K562 (cell line): ENCODE data around the gene PLA2G15. TPM values are rescaled to one million over a fixed set of nuclear protein-coding genes. Genes with fewer than 3 reads are reported as not detected.

Experiments
- ATAC-seq: fragments of 200-7000 bp; cut with Tn5 transposase; 3 replicates; pipeline ENCODE4 v1.9.1; 2020; ENCODE audit warnings: moderate library complexity
- BruUV-seq: library from RNA; stranded (reverse); fragments of 400-500 nt; replicated peaks from 2 replicates; lab custom pipeline; 2021; lab: Mats Ljungman, UMichigan
- CTCF ChIA-PET: fragments of 300-600 bp; formaldehyde crosslinking; extraction: SDS; loops from one replicate; lab custom pipeline; 2021; ENCODE audit warnings: low intra/inter-chr PET ratio; lab: Yijun Ruan, JAX
- POLR2A ChIA-PET: fragments of 300-600, 350-650 bp; sonication (Branson Sonifier 250); formaldehyde crosslinking; extraction: SDS; loops from one replicate; lab custom pipeline; 2021; ENCODE audit warnings: antibody characterized with exemption, inconsistent platforms; lab: Yijun Ruan, JAX
- DNase-seq, 4 experiments: peaks; one replicate each; pipeline versions ENCODE4 v3.0.0 to v3.0.0-alpha.2; 2011 to 2018; ENCODE audit warnings: low spot score in 3 of 4, mixed read lengths in 3 of 4; ENCODE audit errors: extremely low read depth in 1 of 4
- FAIRE-seq: peaks from 2 replicates; lab custom pipeline; 2011; peaks lifted over from hg19 to GRCh38; lab: Jason Lieb, UNC
- H2AFZ ChIP-seq: 2 replicates; pipeline ENCODE4 v1.6.0; 2011; ENCODE audit warnings: low read depth, low read length, control low read depth, inconsistent platforms
- H3K27ac ChIP-seq: fragments of 200-600 bp; 3 replicates; pipeline ENCODE4 v1.8.0; 2011; ENCODE audit warnings: low read depth, mild to moderate bottlenecking, control low read depth, inconsistent platforms, low read length, moderate library complexity, mixed read lengths; ENCODE audit errors: extremely low read depth
- H3K27me3 ChIP-seq, 2 experiments: fragments of 300-600 bp in 1 of 2; 2 replicates in 1 of 2; 3 replicates in 1 of 2; pipeline versions ENCODE4 v1.6.0 to v1.8.0; 2011; ENCODE audit warnings: inconsistent platforms in 2 of 2, low read length in 2 of 2, mild to moderate bottlenecking in 1 of 2, mixed read lengths in 1 of 2, moderate library complexity in 1 of 2; ENCODE audit not compliant: control insufficient read depth in 2 of 2, insufficient read depth in 2 of 2
- H3K36me3 ChIP-seq: fragments of 300-600 bp; 3 replicates; pipeline ENCODE4 v1.8.0; 2011; ENCODE audit warnings: mild to moderate bottlenecking, low read length, inconsistent platforms; ENCODE audit not compliant: control insufficient read depth, insufficient read depth
- H3K4me1 ChIP-seq, 2 experiments: fragments of 200-600 bp in 1 of 2; replicated peaks in 1 of 2; 2 replicates in 1 of 2; 3 replicates in 1 of 2; pipeline versions ENCODE4 v1.5.1 to v1.8.0; 2011; ENCODE audit warnings: inconsistent platforms in 2 of 2, low read length in 2 of 2, mild to moderate bottlenecking in 1 of 2, mixed read lengths in 1 of 2, moderate library complexity in 1 of 2; ENCODE audit not compliant: control insufficient read depth in 2 of 2, insufficient read depth in 2 of 2
- H3K4me2 ChIP-seq: 2 replicates; pipeline ENCODE4 v1.6.1; 2011; ENCODE audit warnings: low read length, control low read depth, inconsistent platforms, mixed read lengths; ENCODE audit not compliant: insufficient read depth
- H3K4me3 ChIP-seq: fragments of 200-600 bp; sonication (generic), shearing (Covaris generic); 2 replicates; pipeline ENCODE4 v1.5.1; 2016; ENCODE audit warnings: control low read depth, inconsistent platforms
- H3K79me2 ChIP-seq: fragments of 200-600 bp; 3 replicates; pipeline ENCODE4 v1.8.0; 2011; ENCODE audit warnings: low read length, inconsistent platforms; ENCODE audit not compliant: control insufficient read depth, insufficient read depth
- H3K9ac ChIP-seq, 2 experiments: 2 replicates each; pipeline versions ENCODE4 v1.6.0 to v1.6.1; 2011; ENCODE audit warnings: low read depth in 2 of 2, low read length in 2 of 2, control low read depth in 1 of 2, inconsistent platforms in 1 of 2, mild to moderate bottlenecking in 1 of 2, mixed read lengths in 1 of 2; ENCODE audit not compliant: insufficient read depth in 1 of 2
- H3K9me1 ChIP-seq: one replicate; pipeline ENCODE4 v1.6.0; 2011; ENCODE audit warnings: inconsistent platforms, mild to moderate bottlenecking, low read length, moderate library complexity; ENCODE audit not compliant: control insufficient read depth, insufficient read depth
- H3K9me3 ChIP-seq: replicated peaks from 2 replicates; pipeline ENCODE4 v1.5.1; 2011; ENCODE audit warnings: low read depth, low read length, inconsistent platforms; ENCODE audit not compliant: control insufficient read depth, insufficient read depth
- H4K20me1 ChIP-seq: replicated peaks from 2 replicates; pipeline ENCODE4 v1.6.1; 2011; ENCODE audit warnings: low read length, inconsistent platforms, mixed read lengths; ENCODE audit not compliant: control insufficient read depth, insufficient read depth
- BCOR ChIP-seq: fragments of 450-650 bp; IDR thresholded peaks from 2 replicates; pipeline ENCODE4 v1.6.1; 2016
- FOXA1 ChIP-seq: fragments of 450-650 bp; IDR thresholded peaks from 2 replicates; pipeline ENCODE4 v1.6.1; 2016; ENCODE audit warnings: mild to moderate bottlenecking, borderline replicate concordance
- FOXP1 ChIP-seq: sonication (generic); formaldehyde crosslinking; IDR thresholded peaks from 2 replicates; pipeline ENCODE4 v1.8.0; 2022; ENCODE audit warnings: mild to moderate bottlenecking, missing genetic modification reagents
- MNT ChIP-seq, 2 experiments: fragments of 450-650 bp; conservative IDR thresholded peaks; 2 replicates each; pipeline ENCODE4 v1.6.1; 2017; ENCODE audit warnings: mild to moderate bottlenecking in 2 of 2, moderate library complexity in 2 of 2
- NCOA6 ChIP-seq: fragments of 450-650 bp; IDR thresholded peaks from 2 replicates; pipeline ENCODE4 v1.6.1; 2017; ENCODE audit warnings: mild to moderate bottlenecking
- POLR2B ChIP-seq: fragments of 450-650 bp; IDR thresholded peaks from 2 replicates; pipeline ENCODE4 v1.6.1; 2018; ENCODE audit warnings: low read depth; ENCODE audit not compliant: partially characterized antibody
- POLR2H ChIP-seq: IDR thresholded peaks from 2 replicates; pipeline ENCODE4 v1.6.1; 2016; ENCODE audit warnings: missing genetic modification characterization, low read depth, mild to moderate bottlenecking, control low read depth, missing compliant biosample characterization, moderate library complexity
- RBM25 ChIP-seq: fragments of 200-400 bp; formaldehyde crosslinking; IDR thresholded peaks from 2 replicates; pipeline ENCODE4 v1.6.1; 2018; ENCODE audit warnings: low read length, low read depth, moderate library complexity; ENCODE audit not compliant: severe bottlenecking
- SAFB ChIP-seq: fragments of 200-400 bp; formaldehyde crosslinking; IDR thresholded peaks from 2 replicates; pipeline ENCODE4 v1.6.1; 2017; ENCODE audit warnings: low read depth, low read length, borderline replicate concordance
- SPI1 ChIP-seq: IDR thresholded peaks from 2 replicates; pipeline ENCODE4 v1.6.1; 2011; ENCODE audit warnings: low read depth, low read length, control low read depth, borderline replicate concordance
- SRSF1 ChIP-seq: fragments of 200-400 bp; formaldehyde crosslinking; IDR thresholded peaks from 2 replicates; pipeline ENCODE4 v1.6.1; 2017; ENCODE audit warnings: mild to moderate bottlenecking, low read depth, low read length, moderate library complexity
- XRCC5 ChIP-seq: fragments of 200-400 bp; formaldehyde crosslinking; IDR thresholded peaks from 2 replicates; pipeline ENCODE4 v1.6.1; 2017; ENCODE audit warnings: low read depth, mild to moderate bottlenecking, low read length
- ZBTB7A ChIP-seq: IDR thresholded peaks from 2 replicates; pipeline ENCODE4 v1.6.1; 2011; ENCODE audit warnings: low read depth, mild to moderate bottlenecking, low read length, moderate library complexity, borderline replicate concordance; ENCODE audit not compliant: control insufficient read depth
- ZC3H11A ChIP-seq: IDR thresholded peaks from 2 replicates; pipeline ENCODE4 v1.6.1; 2012; ENCODE audit warnings: low read depth, low read length, improper control_type of control experiment
- ZNF274 ChIP-seq: IDR thresholded peaks from 2 replicates; pipeline ENCODE4 v1.6.1; 2011; ENCODE audit warnings: low read depth, mild to moderate bottlenecking, low read length, moderate library complexity, borderline replicate concordance
- WGBS: fragments of 100-300 bp; shearing (Covaris generic); methylation state at CpG from one replicate; pipeline ENCODE4 v1.1.6; 2016; ENCODE audit warnings: low coverage, mixed read lengths; ENCODE audit not compliant: insufficient coverage; ENCODE audit errors: missing lambda C conversion rate; 5-methylcytosine and 5-hydroxymethylcytosine counted together
- in situ Hi-C: fragments of 300-500 bp; cut with MboI; formaldehyde crosslinking; loops from 4 replicates; pipeline ENCODE4 v1.15.0; 2018; ENCODE audit warnings: inconsistent platforms, mixed read lengths
- intact Hi-C: fragments of 100-400 bp; cut with micrococcal nuclease; formaldehyde crosslinking; loops from 2 replicates; pipeline ENCODE4 v1.14.2; 2022
- polyA plus RNA-seq, 8 experiments: library from polyadenylated mRNA; depleted of rRNA in 4 of 8; stranded (reverse) in 5 of 8; unstranded in 3 of 8; fragments of >200 nt; fragmentation: Nextera tagmentation in 2 of 8; fragmentation: Illumina TruSeq in 1 of 8; extraction: Ambion mirVana in 2 of 8; extraction: Trizol in 1 of 8; gene quantifications; 2 replicates each; pipeline versions ENCODE4 v1.2.1 to v1.2.3, GENCODE V29; 2011 to 2014; ENCODE audit warnings: inconsistent platforms in 1 of 8, missing spikeins in 1 of 8
- total RNA-seq, 7 experiments: library from RNA; depleted of rRNA in 6 of 7; stranded (reverse); fragments of >200 nt in 6 of 7; fragmentation: Illumina TruSeq in 2 of 7; extraction: Trizol in 2 of 7; gene quantifications; 2 replicates each; pipeline versions ENCODE4 v1.2.1 to v1.2.3, GENCODE V29; 2011 to 2021; ENCODE audit warnings: low replicate concordance in 1 of 7

The PLA2G15 gene
- total and polyA plus RNA-seq, 9 of the 15 experiments (the other 6 are each of a cell fraction or from before 2014, with no cell fraction given), result 0.42 to 8.6 (median 4.8) TPM

DNA sequence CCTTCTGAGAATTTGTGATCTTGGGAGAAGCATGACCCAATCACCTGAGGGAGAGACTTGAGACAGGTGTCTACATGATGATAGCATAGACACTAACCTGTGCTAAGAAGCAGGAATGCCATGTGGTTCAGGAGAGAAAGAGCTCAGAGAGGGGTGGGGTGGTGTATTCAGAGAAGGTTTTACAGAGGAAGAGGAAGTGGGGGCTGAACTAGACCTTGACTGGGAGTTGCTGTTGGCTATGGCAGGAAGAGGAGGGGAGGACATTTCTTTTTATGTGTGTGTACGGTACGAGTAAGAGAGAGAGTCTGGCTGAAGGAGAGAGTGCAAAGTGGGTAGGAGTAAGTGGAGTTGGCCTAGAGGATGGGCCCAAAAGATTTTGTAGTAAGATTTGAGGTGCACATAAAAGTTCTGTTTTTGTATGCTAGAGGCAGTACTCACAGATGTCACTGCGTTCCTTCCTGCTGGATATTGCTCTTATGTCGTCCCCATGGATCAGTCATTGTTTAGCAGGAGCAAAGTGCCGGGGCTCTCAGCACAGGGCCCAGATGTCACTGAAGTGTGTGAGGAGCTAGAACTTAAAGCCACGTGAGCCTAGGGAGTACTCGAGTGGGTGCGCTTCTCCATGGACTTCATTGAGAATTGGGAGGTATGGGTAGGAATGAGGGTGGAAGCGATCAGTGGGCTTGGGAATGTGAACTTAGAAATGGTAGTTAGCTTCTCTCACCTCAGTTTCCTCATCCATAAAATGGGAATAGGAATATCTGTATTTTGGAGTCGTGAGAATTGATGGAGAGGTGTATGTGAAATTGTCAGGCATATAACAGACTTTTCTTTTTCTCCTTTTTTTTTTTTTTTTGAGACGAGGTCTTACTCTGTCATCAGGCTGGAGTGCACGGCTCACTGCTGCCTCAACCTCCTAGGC lies 41.2 kb downstream of the PLA2G15 start:
- CTCF ChIA-PET, result no interaction called here
- Histone ChIP-seq H4K20me1 (peaks cover 7% of the 10 kb centered on the region; the same call in 1 of the 2 replicates), H3K4me1 (peaks cover 14 to 37% of the 10 kb centered on the region in 2 experiments), H3K4me3 (no peak overlapping the region), H2AFZ (no peak overlapping the region), H3K9me1 (no peaks in the 10 kb centered on the region), H3K36me3 (peaks cover 80% of the 10 kb centered on the region), H3K27me3 (no peaks in the 10 kb centered on the region), H3K4me2 (no peak overlapping the region), H3K79me2 (peaks cover 32% of the 10 kb centered on the region), H3K27ac (no peak overlapping the region), H3K9me3 (no peaks in the 10 kb centered on the region), H3K9ac (no peak overlapping the region)
- FAIRE-seq (no peak), ATAC-seq (no peak), DNase-seq (no peak)
- BruUV-seq, result no TSS peak
- 85% methylated on average over 11 of the region's 12 CpGs for WGBS
- intact Hi-C loops (no loop called here), in situ Hi-C loops (no loop called here)
- POLR2A ChIA-PET, result interaction anchor here (1.1 to 1.4 kb wide), 3 partner anchors 13 to 17 kb away, joined by 3 to 6 read pairs (median 3); no protein-coding TSS in a partner anchor
- no peak for TF ChIP-seq POLR2H (tag)
- TF ChIP-seq SPI1, result peak; percentile 84
- no peak for TF ChIP-seq ZC3H11A
- TF ChIP-seq RBM25, result peak; percentile 79
- no peak for TF ChIP-seq MNT (conservative IDR thresholded peaks at IDR 0.05)
- no peak for TF ChIP-seq SAFB
- no peak for TF ChIP-seq SRSF1
- peak; percentile 51 for TF ChIP-seq BCOR
- TF ChIP-seq ZBTB7A, result no peak
- no peak for TF ChIP-seq XRCC5
- TF ChIP-seq POLR2B, result peak; percentile 30
- TF ChIP-seq FOXP1, result no peak
- TF ChIP-seq NCOA6, result no peak
- no peak for TF ChIP-seq FOXA1
- TF ChIP-seq ZNF274, result no peak
